ENCODE results near the gene LRRC8C. TPM values are rescaled to one million over a fixed set of nuclear protein-coding genes. Genes with fewer than 3 reads are reported as not detected.
A peak's percentile ranks its signal among the peaks of the same experiment; 100 is the strongest.

Gene LRRC8C
- total and polyA plus RNA-seq, 7 experiments from 2014 or later: 14.3 to 50.5 (median 27.3) TPM

DNA sequence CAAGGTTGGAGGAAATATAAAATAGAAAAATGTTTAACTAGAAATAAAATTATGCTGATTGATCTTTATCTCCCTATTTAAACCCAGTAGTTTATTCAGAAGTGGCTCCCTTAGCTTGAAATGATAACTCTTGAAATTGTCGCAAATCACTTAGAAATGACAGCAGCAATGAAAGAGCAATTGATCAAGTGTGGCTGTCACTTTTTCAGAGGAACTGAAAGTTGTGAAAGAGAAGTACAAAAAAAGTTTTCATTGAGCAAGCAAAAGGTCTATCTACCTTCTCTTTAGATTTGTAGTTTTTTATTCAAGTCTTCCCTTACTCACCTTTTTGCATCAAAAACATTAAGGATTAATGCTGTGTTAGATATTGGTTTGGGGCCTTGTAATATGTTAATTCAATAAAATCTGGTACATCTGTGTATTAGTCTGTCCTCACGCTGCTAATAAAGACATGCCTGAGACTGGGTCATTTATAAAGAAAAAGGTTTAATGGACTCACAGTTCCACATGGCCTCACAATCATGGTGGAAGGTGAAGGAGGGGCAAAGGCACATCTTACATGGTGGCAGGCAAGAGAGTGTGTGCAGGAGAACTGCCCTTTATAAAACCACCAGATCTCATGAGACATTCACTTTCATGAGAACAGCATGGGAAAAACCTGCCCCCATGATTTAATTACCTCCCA is 48.3 kb downstream of the LRRC8C start:
- Mint-ChIP-seq H3K4me3 (peak overlapping the region in 2 of 10 donors; percentile 7 to 33), H3K27me3 (no peaks in the 10 kb centered on the region), H3K4me1 (peaks cover 25 to 70% (median 57%) of the 10 kb centered on the region in 7 donors), H3K36me3 (peaks cover 15 to 60% (median 42%) of the 10 kb centered on the region in 5 donors), H3K9me3 (peaks cover 2 to 16% (median 9%) of the 10 kb centered on the region in 11 donors), H3K27ac (peak overlapping the region in 3 of 9 donors; percentile 25 to 54 (median 31))
- DNase-seq (no peak), ATAC-seq (no peak)
- Histone ChIP-seq H3K27ac (ENCODE audit: low read depth, low read length) (no peak overlapping the region), H3K9me3 (ENCODE audit: control insufficient read depth in 2 of 3, low read length in 3 of 3) (no peaks in the 10 kb centered on the region), H3K36me3 (ENCODE audit: control insufficient read depth in 2 of 3, insufficient read depth in 3 of 3, low read length in 3 of 3) (peaks cover 0 to 5% (median 0%) of the 10 kb centered on the region in 3 experiments), H3K4me1 (ENCODE audit: control insufficient read depth in 2 of 2, insufficient read depth in 2 of 2, low read length in 2 of 2) (peaks cover 4 to 12% of the 10 kb centered on the region in 2 donors), H3K27me3 (ENCODE audit: control insufficient read depth in 2 of 2, insufficient read depth in 2 of 2, low read length in 2 of 2) (no peaks in the 10 kb centered on the region), H3K4me3 (ENCODE audit: low read length) (no peak overlapping the region)
- POLR2A ChIA-PET: interaction anchor here (0.6 to 0.7 kb wide), 2 partner anchors 14 to 109 kb away, joined by 3 read pairs; no protein-coding TSS in a partner anchor
- CTCF ChIA-PET: no interaction called here
- intact Hi-C loops (cut with micrococcal nuclease): no loop called here

DNA sequence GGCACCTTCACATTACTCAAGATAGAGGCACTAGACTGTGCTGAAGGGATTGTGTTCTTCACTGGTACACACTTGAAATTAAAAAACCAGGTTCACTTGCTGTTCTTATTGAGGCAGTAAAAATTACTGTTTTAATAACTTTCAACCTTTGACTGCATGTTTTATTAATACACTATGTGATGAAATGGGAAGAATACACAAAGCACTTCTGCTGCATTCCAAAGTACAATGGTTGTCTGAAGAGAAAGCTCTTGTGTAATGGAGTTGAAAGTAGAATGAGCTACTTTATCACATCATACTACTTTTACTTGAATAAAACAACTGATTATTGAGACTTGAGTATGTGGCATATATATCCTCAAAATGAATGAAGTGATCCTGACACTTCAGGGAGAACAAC is 49.7 kb downstream of the LRRC8C start:
- intact Hi-C loops (cut with micrococcal nuclease): loop anchor here in 1 of 2 donors (1.0 kb wide), 1 partner anchor 7 kb away; no protein-coding TSS in a partner anchor
- H3K27me3 ChIP-seq (ENCODE audit: control insufficient read depth in 2 of 2, insufficient read depth in 2 of 2, low read length in 2 of 2): no peaks in the 10 kb centered on the region
- Mint-ChIP-seq H3K4me3 (no peak overlapping the region), H3K4me1 (peaks cover 20 to 68% (median 53%) of the 10 kb centered on the region in 7 donors), H3K27ac (peak overlapping the region in 3 of 9 donors; percentile 3 to 36 (median 6)), H3K9me3 (peaks cover 2 to 16% (median 10%) of the 10 kb centered on the region in 11 donors), H3K36me3 (peaks cover 22 to 68% (median 54%) of the 10 kb centered on the region in 5 donors), H3K27me3 (no peaks in the 10 kb centered on the region)
- H3K9me3 ChIP-seq (ENCODE audit: control insufficient read depth in 2 of 3, low read length in 3 of 3): no peaks in the 10 kb centered on the region
- DNase-seq: no peak
- H3K4me1 ChIP-seq (ENCODE audit: control insufficient read depth in 2 of 2, insufficient read depth in 2 of 2, low read length in 2 of 2): peaks cover 4 to 12% of the 10 kb centered on the region in 2 donors
- CTCF ChIA-PET: no interaction called here
- H3K27ac ChIP-seq (ENCODE audit: low read depth, low read length): no peak overlapping the region
- ATAC-seq: no peak
- peaks cover 0 to 19% (median 0%) of the 10 kb centered on the region in 3 experiments for H3K36me3 ChIP-seq (ENCODE audit: control insufficient read depth in 2 of 3, insufficient read depth in 3 of 3, low read length in 3 of 3)
- H3K4me3 ChIP-seq (ENCODE audit: low read length): no peak overlapping the region
- POLR2A ChIA-PET: interaction anchor here (0.5 to 1.0 kb wide), 3 partner anchors 12 to 999 kb away, joined by 3 read pairs; no protein-coding TSS in a partner anchor

DNA sequence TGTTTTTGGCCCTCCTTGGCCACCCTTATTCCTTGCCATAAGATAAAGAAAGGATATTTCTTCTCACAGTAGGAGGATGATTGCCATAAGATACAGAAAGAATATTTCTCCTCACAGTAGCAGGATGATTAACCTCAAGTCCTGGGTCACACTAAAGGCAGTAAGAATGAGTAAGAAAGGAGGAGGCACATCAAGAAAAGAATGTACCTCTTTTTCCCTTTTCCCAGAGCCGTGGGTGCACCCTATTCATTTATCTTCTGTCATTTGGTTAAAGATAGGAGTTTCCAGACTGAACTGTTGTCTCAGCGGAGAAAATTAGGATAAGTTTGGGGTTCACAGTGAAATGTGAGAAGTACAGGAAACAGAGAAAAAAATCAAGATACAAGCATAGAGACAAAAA is 52.5 kb downstream of the LRRC8C start:
- no peak overlapping the region for H3K27ac ChIP-seq (ENCODE audit: low read depth, low read length)
- H3K9me3 ChIP-seq (ENCODE audit: control insufficient read depth in 2 of 3, low read length in 3 of 3): no peaks in the 10 kb centered on the region
- ATAC-seq (no peak), DNase-seq (no peak)
- H3K4me1 ChIP-seq (ENCODE audit: control insufficient read depth in 2 of 2, insufficient read depth in 2 of 2, low read length in 2 of 2): peaks cover 4 to 12% of the 10 kb centered on the region in 2 donors
- ChIA-PET CTCF (no interaction called here), POLR2A (no interaction called here)
- H3K27me3 ChIP-seq (ENCODE audit: control insufficient read depth in 2 of 2, insufficient read depth in 2 of 2, low read length in 2 of 2): no peaks in the 10 kb centered on the region
- Mint-ChIP-seq H3K36me3 (peaks cover 32 to 70% (median 63%) of the 10 kb centered on the region in 5 donors), H3K4me3 (peak overlapping the region in 1 of 10 donors; percentile 36), H3K9me3 (peaks cover 2 to 11% (median 6%) of the 10 kb centered on the region in 11 donors), H3K27ac (peak overlapping the region in 8 of 9 donors; percentile 8 to 80 (median 71)), H3K4me1 (peaks cover 23 to 73% (median 58%) of the 10 kb centered on the region in 7 donors), H3K27me3 (no peaks in the 10 kb centered on the region)
- H3K4me3 ChIP-seq (ENCODE audit: low read length): no peak overlapping the region
- intact Hi-C loops (cut with micrococcal nuclease): no loop called here
- peaks cover 0 to 31% (median 12%) of the 10 kb centered on the region in 3 experiments for H3K36me3 ChIP-seq (ENCODE audit: control insufficient read depth in 2 of 3, insufficient read depth in 3 of 3, low read length in 3 of 3)

DNA sequence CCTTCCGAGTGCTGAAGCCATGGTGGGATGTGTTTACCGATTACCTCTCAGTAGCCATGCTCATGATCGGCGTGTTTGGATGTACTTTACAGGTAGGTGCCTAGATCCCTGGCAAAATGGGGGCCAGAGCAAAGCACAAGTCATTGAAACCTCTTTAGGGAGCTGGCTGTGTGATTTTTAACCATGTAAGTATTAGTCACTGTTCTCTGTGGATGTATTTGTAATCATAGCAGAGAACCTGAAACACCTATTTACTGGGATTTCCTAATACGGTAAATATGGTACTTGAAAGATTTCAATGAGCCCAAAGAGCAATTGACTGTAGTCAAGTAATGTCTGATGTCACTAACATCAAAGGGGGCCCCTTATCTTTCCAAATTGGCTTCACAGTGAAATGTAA is 53.6 kb downstream of the LRRC8C start:
- peaks cover 32 to 68% (median 58%) of the 10 kb centered on the region in 5 donors for H3K36me3 Mint-ChIP-seq
- Histone ChIP-seq H3K27me3 (ENCODE audit: control insufficient read depth in 2 of 2, insufficient read depth in 2 of 2, low read length in 2 of 2) (no peaks in the 10 kb centered on the region), H3K36me3 (ENCODE audit: control insufficient read depth in 2 of 3, insufficient read depth in 3 of 3, low read length in 3 of 3) (peaks cover 0 to 31% (median 12%) of the 10 kb centered on the region in 3 experiments), H3K9me3 (ENCODE audit: control insufficient read depth in 2 of 3, low read length in 3 of 3) (no peaks in the 10 kb centered on the region), H3K27ac (ENCODE audit: low read depth, low read length) (no peak overlapping the region), H3K4me3 (ENCODE audit: low read length) (no peak overlapping the region), H3K4me1 (ENCODE audit: control insufficient read depth in 2 of 2, insufficient read depth in 2 of 2, low read length in 2 of 2) (peaks cover 4 to 12% of the 10 kb centered on the region in 2 donors)
- intact Hi-C loops (cut with micrococcal nuclease): no loop called here
- peaks cover 26 to 78% (median 63%) of the 10 kb centered on the region in 7 donors for H3K4me1 Mint-ChIP-seq
- ATAC-seq (no peak), DNase-seq (no peak)
- ChIA-PET CTCF (interaction anchor here (1.1 kb wide), 1 partner anchor 10 kb away, joined by 4 read pairs; no protein-coding TSS in a partner anchor), POLR2A (interaction anchor here (0.6 to 1.0 kb wide), 4 partner anchors 10 to 77 kb away, joined by 3 to 9 read pairs (median 4); no protein-coding TSS in a partner anchor)
- H3K27me3 Mint-ChIP-seq: no peaks in the 10 kb centered on the region
- H3K27ac Mint-ChIP-seq: peak overlapping the region in 7 of 9 donors; percentile 55 to 80 (median 67)
- no peak overlapping the region for H3K4me3 Mint-ChIP-seq
- peaks cover 0 to 6% (median under 1%) of the 10 kb centered on the region in 11 donors for H3K9me3 Mint-ChIP-seq

DNA sequence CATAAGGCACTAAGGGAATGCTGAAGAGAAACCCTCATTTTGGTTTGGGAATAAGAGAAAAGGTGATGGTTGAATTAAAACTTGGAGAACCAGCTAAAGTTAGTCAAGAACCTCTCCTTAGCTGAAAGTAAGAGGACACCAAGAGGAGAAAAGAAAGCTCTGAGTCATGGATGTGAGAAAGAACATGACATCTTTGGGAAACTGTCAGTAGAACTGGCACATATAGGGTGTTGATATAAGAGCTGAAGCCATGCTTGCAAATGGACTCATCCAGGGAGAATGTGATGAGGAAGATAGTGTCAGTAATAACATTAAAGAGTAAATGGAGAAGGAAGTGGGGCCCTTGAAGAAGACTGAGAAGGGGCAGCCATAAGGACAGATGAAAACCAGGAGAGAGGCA is 54.3 kb downstream of the LRRC8C start:
- POLR2A ChIA-PET: interaction anchor here (1.0 to 1.5 kb wide), 3 partner anchors 11 to 31 kb away, joined by 3 to 4 read pairs (median 4); no protein-coding TSS in a partner anchor
- Mint-ChIP-seq H3K4me1 (peaks cover 26 to 82% (median 70%) of the 10 kb centered on the region in 7 donors), H3K27ac (peak overlapping the region in 8 of 9 donors; percentile 18 to 88 (median 54)), H3K4me3 (no peak overlapping the region), H3K27me3 (no peaks in the 10 kb centered on the region), H3K9me3 (peaks cover 0 to 6% (median 0%) of the 10 kb centered on the region in 11 donors), H3K36me3 (peaks cover 32 to 64% (median 56%) of the 10 kb centered on the region in 5 donors)
- no peak overlapping the region for H3K27ac ChIP-seq (ENCODE audit: low read depth, low read length)
- DNase-seq (no peak), ATAC-seq (no peak)
- H3K4me1 ChIP-seq (ENCODE audit: control insufficient read depth in 2 of 2, insufficient read depth in 2 of 2, low read length in 2 of 2): peaks cover 7 to 12% of the 10 kb centered on the region in 2 donors
- CTCF ChIA-PET: interaction anchor here (1.1 kb wide), 1 partner anchor 9 kb away, joined by 4 read pairs; no protein-coding TSS in a partner anchor
- no peaks in the 10 kb centered on the region for H3K27me3 ChIP-seq (ENCODE audit: control insufficient read depth in 2 of 2, insufficient read depth in 2 of 2, low read length in 2 of 2)
- H3K9me3 ChIP-seq (ENCODE audit: control insufficient read depth in 2 of 3, low read length in 3 of 3): no peaks in the 10 kb centered on the region
- H3K36me3 ChIP-seq (ENCODE audit: control insufficient read depth in 2 of 3, insufficient read depth in 3 of 3, low read length in 3 of 3): peaks cover 0 to 31% (median 12%) of the 10 kb centered on the region in 3 experiments
- no peak overlapping the region for H3K4me3 ChIP-seq (ENCODE audit: low read length)
- intact Hi-C loops (cut with micrococcal nuclease): no loop called here

DNA sequence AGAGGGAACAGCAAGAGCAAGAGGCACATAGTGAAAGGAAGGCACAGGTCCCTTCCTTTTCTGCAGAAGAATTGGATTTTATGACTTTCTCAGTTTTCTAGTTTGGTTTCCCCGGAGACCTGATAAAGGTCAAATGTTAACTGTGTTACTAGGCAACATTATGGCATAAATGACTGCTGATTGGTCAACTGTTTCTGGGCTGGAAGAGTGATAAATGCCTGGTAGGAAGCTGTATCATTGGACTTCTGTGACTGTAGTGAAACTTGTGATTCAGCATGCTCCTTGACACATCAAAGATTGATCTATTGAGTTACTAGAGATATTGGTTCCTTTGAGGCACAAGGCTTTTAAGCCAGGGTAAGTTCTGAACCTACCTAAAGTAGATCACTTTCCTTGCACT is 55.7 kb downstream of the LRRC8C start:
- peak overlapping the region; percentile 23 to 83 (median 53) for H3K27ac Mint-ChIP-seq
- peaks cover 17 to 23% of the 10 kb centered on the region in 2 donors for H3K4me1 ChIP-seq (ENCODE audit: control insufficient read depth in 2 of 2, insufficient read depth in 2 of 2, low read length in 2 of 2)
- DNase-seq: no peak
- POLR2A ChIA-PET: interaction anchor here (1.5 kb wide), 1 partner anchor 10 kb away, joined by 3 read pairs; no protein-coding TSS in a partner anchor
- H3K9me3 ChIP-seq (ENCODE audit: control insufficient read depth in 2 of 3, low read length in 3 of 3): no peaks in the 10 kb centered on the region
- no peaks in the 10 kb centered on the region for H3K27me3 ChIP-seq (ENCODE audit: control insufficient read depth in 2 of 2, insufficient read depth in 2 of 2, low read length in 2 of 2)
- H3K9me3 Mint-ChIP-seq: peaks cover 0 to 6% (median 0%) of the 10 kb centered on the region in 11 donors
- H3K4me3 ChIP-seq (ENCODE audit: low read length): no peak overlapping the region
- H3K27me3 Mint-ChIP-seq: no peaks in the 10 kb centered on the region
- CTCF ChIA-PET: no interaction called here
- H3K27ac ChIP-seq (ENCODE audit: low read depth, low read length): no peak overlapping the region
- H3K36me3 ChIP-seq (ENCODE audit: control insufficient read depth in 2 of 3, insufficient read depth in 3 of 3, low read length in 3 of 3): peaks cover 0 to 31% (median 12%) of the 10 kb centered on the region in 3 experiments
- no peak for ATAC-seq
- H3K4me3 Mint-ChIP-seq: no peak overlapping the region
- H3K4me1 Mint-ChIP-seq: peaks cover 30 to 89% (median 80%) of the 10 kb centered on the region in 7 donors
- H3K36me3 Mint-ChIP-seq: peaks cover 32 to 62% (median 51%) of the 10 kb centered on the region in 5 donors
- intact Hi-C loops (cut with micrococcal nuclease): no loop called here

Data from naive thymus-derived CD4-positive, alpha-beta T cell (primary cell).